ENCODE measurements around the gene FIGN.

The FIGN gene

DNA sequence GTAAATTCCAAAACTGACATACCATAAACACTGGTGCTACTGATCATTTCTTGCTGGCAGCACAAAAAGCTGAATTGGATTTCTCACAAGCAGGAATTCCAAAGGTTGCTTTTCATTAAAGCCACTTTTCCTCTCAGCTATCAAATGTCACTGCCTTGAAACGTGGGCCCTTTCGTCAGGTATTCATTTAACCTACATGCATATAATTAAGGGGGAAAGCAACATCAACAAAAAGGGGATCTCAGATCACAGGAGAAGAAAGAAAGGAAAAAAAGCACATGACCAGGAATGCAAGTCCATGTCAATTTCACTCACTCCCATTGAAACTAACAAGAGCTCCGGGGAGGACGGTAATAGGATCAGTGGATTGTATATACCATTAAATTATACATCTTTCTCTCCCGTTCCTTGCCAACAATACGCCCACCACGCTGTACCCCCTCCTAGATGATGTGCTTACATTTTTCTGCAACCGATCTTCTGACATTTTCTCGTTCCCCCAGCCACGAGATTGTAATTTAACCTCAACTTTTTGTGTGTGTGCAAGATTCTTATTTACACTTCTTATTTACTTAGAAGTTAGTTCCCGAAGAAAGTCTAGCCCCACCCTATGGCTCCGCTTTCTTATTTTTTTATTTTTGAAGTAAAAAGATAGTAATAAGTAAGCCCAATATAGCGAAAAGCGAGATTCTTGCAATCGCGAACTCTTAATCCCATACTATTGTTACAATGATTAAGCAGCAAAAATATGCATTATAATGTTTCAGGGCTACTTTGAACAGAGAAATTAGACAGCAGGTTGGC lies 725 bp downstream of the FIGN start:
- no peak for DNase-seq (ENCODE audit: insufficient read length)
- TF ChIP-seq POLR2A (IDR thresholded peaks at IDR 0.05; ENCODE audit: low read depth, low read length), result no peak
- TF ChIP-seq POLR2AphosphoS5 (IDR thresholded peaks at IDR 0.05; ENCODE audit: low read depth, low read length), result no peak
- no peak for TF ChIP-seq TAF1 (IDR thresholded peaks at IDR 0.05; ENCODE audit: borderline replicate concordance, low read depth, low read length)
- no peak for FAIRE-seq

DNA sequence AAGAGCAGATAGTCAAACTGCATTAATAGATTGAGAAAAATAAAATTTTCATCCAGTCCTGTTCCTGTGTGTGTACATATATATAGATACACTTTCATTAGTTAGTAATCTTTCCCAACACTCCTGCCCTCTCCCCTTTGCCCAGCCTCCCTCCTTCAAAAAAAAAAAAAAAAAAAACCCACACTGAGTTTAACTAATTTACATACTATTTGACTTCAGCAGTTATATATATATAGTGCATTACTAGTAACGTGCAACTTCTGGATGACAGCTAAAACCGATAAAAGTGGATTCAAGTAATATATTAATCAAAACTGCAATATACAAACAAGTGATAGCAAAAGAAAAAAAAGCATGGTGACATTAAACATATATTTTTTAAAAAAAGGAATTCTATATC lies 1.4 kb downstream of the FIGN start:
- TF ChIP-seq POLR2AphosphoS5 (IDR thresholded peaks at IDR 0.05; ENCODE audit: low read depth, low read length) (no peak), TAF1 (IDR thresholded peaks at IDR 0.05; ENCODE audit: borderline replicate concordance, low read depth, low read length) (no peak), POLR2A (IDR thresholded peaks at IDR 0.05; ENCODE audit: low read depth, low read length) (no peak)
- FAIRE-seq (no peak), DNase-seq (ENCODE audit: insufficient read length) (no peak)

DNA sequence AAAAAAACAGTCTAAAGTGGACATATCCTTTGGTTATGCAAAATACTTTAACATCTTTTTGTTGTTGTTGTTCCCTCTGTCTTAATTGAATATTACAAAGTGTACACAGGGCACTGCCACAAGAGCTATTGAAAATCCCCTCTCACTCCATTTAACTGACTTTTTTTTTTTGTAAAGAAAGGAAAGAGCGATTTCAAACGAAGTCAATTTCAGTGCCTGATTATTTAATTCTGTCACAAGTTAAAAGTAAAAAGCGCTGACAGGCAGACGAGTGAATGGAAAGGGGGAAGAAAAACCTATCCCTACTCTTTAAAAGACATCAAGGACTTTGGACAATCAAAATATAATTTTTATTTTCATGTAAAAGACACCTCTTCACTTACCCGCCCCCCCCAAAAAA lies 1.9 kb downstream of the FIGN start:
- no peak for DNase-seq (ENCODE audit: insufficient read length)
- no peak for FAIRE-seq
- TF ChIP-seq POLR2A (IDR thresholded peaks at IDR 0.05; ENCODE audit: low read depth, low read length) (no peak), TAF1 (IDR thresholded peaks at IDR 0.05; ENCODE audit: borderline replicate concordance, low read depth, low read length) (no peak), POLR2AphosphoS5 (IDR thresholded peaks at IDR 0.05; ENCODE audit: low read depth, low read length) (no peak)

DNA sequence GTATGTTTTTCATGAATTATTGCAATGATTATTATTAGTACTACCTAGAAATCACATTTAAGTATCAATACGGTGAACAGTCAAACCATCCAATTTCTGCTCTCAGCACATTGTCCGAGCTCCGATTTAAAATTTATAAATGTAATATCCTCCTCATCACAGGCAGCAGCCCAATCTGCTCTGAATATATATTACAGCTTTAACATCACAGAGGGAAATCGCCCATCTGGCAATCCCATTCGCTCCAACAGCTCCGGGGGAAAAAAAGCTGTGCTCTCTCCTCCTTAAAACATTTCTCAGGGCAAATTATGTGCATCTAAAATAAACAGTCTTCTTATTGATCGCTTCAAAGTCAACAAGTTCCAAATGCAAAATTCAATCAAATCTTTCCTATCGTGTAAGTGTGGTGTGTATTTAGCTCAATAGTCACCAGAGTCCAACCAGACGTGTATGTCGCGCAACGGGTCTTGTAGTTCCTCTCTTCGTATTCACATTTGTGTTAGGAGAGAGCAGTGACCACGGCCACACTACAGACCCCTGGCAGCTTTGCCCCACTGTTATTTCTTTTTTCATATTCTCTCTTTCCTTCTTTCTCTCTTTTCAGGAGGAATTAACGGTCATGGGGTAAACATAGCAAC lies 2.4 kb downstream of the FIGN start:
- DNase-seq (ENCODE audit: insufficient read length) (no peak), FAIRE-seq (no peak)
- TF ChIP-seq TAF1 (IDR thresholded peaks at IDR 0.05; ENCODE audit: borderline replicate concordance, low read depth, low read length) (no peak), POLR2A (IDR thresholded peaks at IDR 0.05; ENCODE audit: low read depth, low read length) (no peak), POLR2AphosphoS5 (IDR thresholded peaks at IDR 0.05; ENCODE audit: low read depth, low read length) (no peak)

DNA sequence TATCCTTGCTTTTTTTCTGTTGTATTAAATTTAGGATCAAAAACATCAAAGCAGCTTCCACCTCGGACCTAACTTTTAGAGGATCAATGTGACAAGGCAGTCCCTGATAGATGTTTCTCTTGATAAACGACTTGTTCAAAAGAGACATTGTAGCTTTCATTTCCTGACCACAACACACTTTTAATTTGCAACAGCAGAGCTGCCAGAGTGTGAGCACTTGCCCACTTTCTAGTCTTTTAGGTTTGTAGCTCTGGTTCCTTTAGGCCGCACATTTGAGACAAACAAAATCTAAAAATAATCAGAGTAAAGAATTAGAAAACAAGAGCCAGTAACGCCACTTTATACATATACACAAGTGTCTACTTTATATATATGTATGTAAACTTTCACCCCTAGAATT lies 3.1 kb downstream of the FIGN start:
- FAIRE-seq, result no peak
- DNase-seq (ENCODE audit: insufficient read length), result no peak
- no peak for TF ChIP-seq POLR2AphosphoS5 (IDR thresholded peaks at IDR 0.05; ENCODE audit: low read depth, low read length)
- no peak for TF ChIP-seq POLR2A (IDR thresholded peaks at IDR 0.05; ENCODE audit: low read depth, low read length)
- TF ChIP-seq TAF1 (IDR thresholded peaks at IDR 0.05; ENCODE audit: borderline replicate concordance, low read depth, low read length), result no peak

DNA sequence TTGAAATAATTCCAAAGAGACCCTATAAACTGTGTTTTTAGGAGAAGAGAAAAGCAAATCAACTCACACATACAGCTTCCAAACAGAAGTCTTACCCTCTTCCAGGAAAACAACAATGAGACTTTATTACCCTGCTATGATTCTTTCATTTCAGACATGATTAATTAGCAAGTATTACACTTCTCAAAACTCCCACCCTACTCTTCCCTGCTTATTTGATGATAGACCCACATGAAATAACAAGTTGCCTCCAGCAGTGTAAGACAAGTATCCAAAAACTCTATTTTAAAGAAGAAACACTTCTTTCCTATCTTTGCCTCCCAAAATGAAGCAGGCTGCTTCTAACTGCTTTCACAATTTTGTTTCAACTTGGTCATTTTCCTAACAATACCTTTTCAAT lies 4.1 kb downstream of the FIGN start:
- DNase-seq (ENCODE audit: insufficient read length) (no peak), FAIRE-seq (no peak)
- TF ChIP-seq TAF1 (IDR thresholded peaks at IDR 0.05; ENCODE audit: borderline replicate concordance, low read depth, low read length) (no peak), POLR2AphosphoS5 (IDR thresholded peaks at IDR 0.05; ENCODE audit: low read depth, low read length) (no peak), POLR2A (IDR thresholded peaks at IDR 0.05; ENCODE audit: low read depth, low read length) (no peak)

DNA sequence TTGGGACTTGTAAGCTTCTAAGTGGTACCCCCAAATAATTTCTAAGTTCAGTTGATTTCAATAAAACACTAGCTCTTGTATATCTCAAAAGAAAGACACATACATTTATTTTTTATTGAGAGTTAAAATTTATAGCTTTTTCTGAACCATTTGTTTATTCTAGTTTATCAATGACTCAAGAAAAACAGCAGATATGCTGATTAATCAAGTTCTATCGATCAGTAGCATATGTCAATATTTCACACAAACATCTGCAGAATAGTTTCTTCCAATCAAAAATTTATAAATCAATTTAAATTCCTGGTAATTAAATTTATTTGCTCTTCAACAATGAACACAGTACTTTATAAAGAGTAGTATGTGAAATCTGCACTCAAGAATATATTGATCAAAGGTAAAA lies 5.3 kb downstream of the FIGN start:
- DNase-seq (ENCODE audit: insufficient read length) (no peak), FAIRE-seq (no peak)
- no peak for TF ChIP-seq POLR2A (IDR thresholded peaks at IDR 0.05; ENCODE audit: low read depth, low read length)
- no peak for TF ChIP-seq TAF1 (IDR thresholded peaks at IDR 0.05; ENCODE audit: borderline replicate concordance, low read depth, low read length)
- TF ChIP-seq POLR2AphosphoS5 (IDR thresholded peaks at IDR 0.05; ENCODE audit: low read depth, low read length), result no peak

DNA sequence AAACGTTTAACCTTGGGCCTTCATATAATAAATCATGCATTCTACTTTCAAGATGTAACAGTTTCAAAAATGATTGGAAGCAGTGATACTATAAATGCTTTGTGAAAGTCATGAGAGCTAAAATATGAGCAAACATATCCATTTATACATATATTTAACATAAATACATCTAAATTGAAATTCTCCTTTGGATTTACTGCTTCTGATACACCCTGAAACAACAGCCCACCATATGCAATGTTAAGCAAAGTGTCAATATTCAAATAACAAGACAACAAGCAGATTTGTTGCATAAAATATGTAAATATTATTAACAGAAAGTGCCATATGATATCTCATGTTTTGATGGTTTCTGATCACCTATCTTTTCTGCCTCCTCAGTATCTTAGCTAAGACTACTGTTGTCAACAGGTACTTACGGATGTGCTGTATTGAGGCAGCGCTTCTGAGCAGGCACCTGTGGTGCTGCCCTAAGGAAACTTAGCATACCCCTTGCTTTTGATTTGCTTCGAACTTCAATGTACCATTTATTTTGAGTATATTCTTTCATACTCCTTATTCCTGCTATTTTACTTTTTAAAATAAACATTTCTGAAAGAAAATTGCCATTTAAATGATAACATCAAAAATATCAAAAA lies 6.1 kb downstream of the FIGN start:
- TF ChIP-seq TAF1 (IDR thresholded peaks at IDR 0.05; ENCODE audit: borderline replicate concordance, low read depth, low read length) (no peak), POLR2A (IDR thresholded peaks at IDR 0.05; ENCODE audit: low read depth, low read length) (no peak), POLR2AphosphoS5 (IDR thresholded peaks at IDR 0.05; ENCODE audit: low read depth, low read length) (no peak)
- FAIRE-seq (no peak), DNase-seq (ENCODE audit: insufficient read length) (no peak)

DNA sequence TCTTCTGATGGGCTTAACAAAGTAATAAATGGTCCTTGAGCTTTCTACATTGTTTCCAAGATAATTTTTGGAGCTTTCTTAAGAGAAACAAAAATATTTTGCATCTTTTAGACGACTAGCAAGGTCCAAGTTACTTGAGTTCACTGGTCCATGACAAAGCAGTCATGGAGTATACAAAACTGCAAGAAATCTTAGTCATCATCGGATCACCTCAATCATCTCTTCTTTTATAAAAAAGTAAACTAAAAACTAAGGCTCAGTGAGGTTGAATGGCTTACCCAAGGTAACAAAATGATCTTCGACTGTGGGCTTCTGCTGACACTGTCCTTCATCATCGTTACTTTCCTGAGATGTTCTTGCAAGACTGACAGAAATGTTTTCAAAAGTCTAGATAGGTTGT lies 11.9 kb downstream of the FIGN start:
- DNase-seq (ENCODE audit: insufficient read length) (no peak), FAIRE-seq (no peak)
- TF ChIP-seq POLR2AphosphoS5 (IDR thresholded peaks at IDR 0.05; ENCODE audit: low read depth, low read length) (no peak), POLR2A (IDR thresholded peaks at IDR 0.05; ENCODE audit: low read depth, low read length) (no peak), TAF1 (IDR thresholded peaks at IDR 0.05; ENCODE audit: borderline replicate concordance, low read depth, low read length) (no peak)

DNA sequence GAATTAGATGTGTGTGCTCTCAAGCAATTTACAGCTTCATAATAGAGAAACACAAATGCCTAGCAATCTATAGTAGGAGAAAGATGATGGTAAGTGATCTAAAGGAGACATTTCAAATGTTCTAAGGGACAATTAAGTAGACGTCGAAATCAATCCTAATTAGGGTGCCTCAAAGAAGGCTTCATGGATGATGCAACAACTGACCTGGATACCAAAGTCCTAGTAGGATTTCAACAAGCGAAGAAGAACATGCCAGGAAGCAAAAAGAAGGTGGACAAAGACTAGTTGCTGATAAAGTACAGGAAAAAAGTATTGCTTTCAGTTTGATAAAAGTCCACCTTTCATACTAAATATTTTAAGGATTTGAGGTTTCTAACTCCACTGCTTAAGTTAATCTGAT lies 12.5 kb downstream of the FIGN start:
- TF ChIP-seq POLR2A (IDR thresholded peaks at IDR 0.05; ENCODE audit: low read depth, low read length) (no peak), TAF1 (IDR thresholded peaks at IDR 0.05; ENCODE audit: borderline replicate concordance, low read depth, low read length) (no peak), POLR2AphosphoS5 (IDR thresholded peaks at IDR 0.05; ENCODE audit: low read depth, low read length) (no peak)
- no peak for DNase-seq (ENCODE audit: insufficient read length)
- FAIRE-seq, result no peak

DNA sequence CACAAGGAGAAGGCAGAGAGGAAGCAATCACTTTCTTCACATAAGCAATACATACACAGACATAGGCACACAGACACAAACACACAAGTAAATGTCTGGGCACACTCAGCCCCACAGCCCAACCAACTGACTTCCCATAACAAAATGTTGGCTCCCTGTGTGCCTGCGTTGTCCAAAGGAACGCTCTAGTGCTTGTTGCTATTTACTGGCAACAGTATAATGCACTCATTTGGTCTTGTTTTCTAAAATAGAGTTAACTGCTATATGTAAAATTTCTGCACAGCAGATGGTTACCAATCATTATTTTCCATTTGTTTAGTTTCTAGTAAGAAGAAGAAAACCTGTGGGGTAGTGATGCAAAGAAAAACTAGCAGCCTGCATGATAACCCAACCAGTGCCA lies 16.5 kb downstream of the FIGN start:
- TF ChIP-seq POLR2A (IDR thresholded peaks at IDR 0.05; ENCODE audit: low read depth, low read length), result no peak
- no peak for TF ChIP-seq POLR2AphosphoS5 (IDR thresholded peaks at IDR 0.05; ENCODE audit: low read depth, low read length)
- no peak for TF ChIP-seq TAF1 (IDR thresholded peaks at IDR 0.05; ENCODE audit: borderline replicate concordance, low read depth, low read length)
- DNase-seq (ENCODE audit: insufficient read length), result no peak

More for the DNA sequence above, 16.5 kb downstream of the FIGN start:
- FAIRE-seq, result no peak

Data from GM12892 (cell line).